ENCODE results near the gene BAZ2B.
A peak's percentile ranks its signal among the peaks of the same experiment; 100 is the strongest.

GRCh38 chr2:159614534-159615366 is 1.6 kb downstream of the BAZ2B start:
- TF ChIP-seq POLR2A (IDR thresholded peaks at IDR 0.05) (peak in 1 of 2 donors; percentile 8), CTCF (IDR thresholded peaks at IDR 0.05) (no peak)
